Lower lobe of right lung (tissue), 2 donors: ENCODE results near the gene RYR1. TPM values are rescaled to one million over a fixed set of nuclear protein-coding genes. Genes with fewer than 3 reads are reported as not detected.

Source experiments
- ATAC-seq, 2 donors: fragments of 200-7000 bp; cut with Tn5 transposase; one replicate each; pipeline ENCODE4 v1.9.1; 2020 to 2022; ENCODE audit warnings: mild to moderate bottlenecking in 2 of 2, moderate library complexity in 2 of 2
- DNase-seq: peaks from one replicate; pipeline ENCODE4 v3.0.0-alpha.2; 2020
- H3K27ac ChIP-seq: fragments of 200-600 bp; one replicate; pipeline ENCODE4 v1.8.0; 2022
- H3K27me3 ChIP-seq: fragments of 200-600 bp; one replicate; pipeline ENCODE4 v1.8.0; 2022; ENCODE audit warnings: low read depth
- H3K36me3 ChIP-seq: fragments of 200-600 bp; one replicate; pipeline ENCODE4 v1.8.0; 2022; ENCODE audit warnings: mild to moderate bottlenecking
- H3K4me1 ChIP-seq: fragments of 200-600 bp; one replicate; pipeline ENCODE4 v1.8.0; 2022
- H3K4me3 ChIP-seq: fragments of 200-600 bp; one replicate; pipeline ENCODE4 v1.8.0; 2022; ENCODE audit warnings: mild to moderate bottlenecking
- H3K9me3 ChIP-seq: fragments of 200-600 bp; one replicate; pipeline ENCODE4 v1.8.0; 2022
- CTCF ChIP-seq: fragments of 200-600 bp; IDR thresholded peaks from one replicate; pipeline ENCODE4 v1.8.0; 2022; ENCODE audit warnings: antibody characterized with exemption, mild to moderate bottlenecking
- intact Hi-C: fragments of 100-400 bp; cut with DNase I; formaldehyde crosslinking; loops from one replicate; pipeline ENCODE4 v1.11.0; 2022
- total RNA-seq: library from RNA; stranded (reverse); fragmentation: NEBNext Ultra II Directional; extraction: Animal tissue kit (Norgen Biotek cat#: 25700); gene quantifications from one replicate; pipeline ENCODE4 v1.2.1, GENCODE V29; 2021
- donor health status: DM: no; HTN: yes; CAD: no; lungs with severe emphysema.

Gene RYR1
- total RNA-seq, 1 donor from 2014 or later: 9.2 TPM

- H3K4me3 ChIP-seq: no peak overlapping the region
- no peaks in the 10 kb centered on the region for H3K36me3 ChIP-seq
- H3K27ac ChIP-seq: no peak overlapping the region
- no peaks in the 10 kb centered on the region for H3K27me3 ChIP-seq
- H3K4me1 ChIP-seq: no peaks in the 10 kb centered on the region
- no peak for ATAC-seq
- TF ChIP-seq CTCF: no peak
- H3K9me3 ChIP-seq: no peaks in the 10 kb centered on the region
- intact Hi-C loops: no loop called here
- DNase-seq: no peak
Observed at GRCh38 chr19:38453596-38453995, 20.1 kb downstream of the RYR1 start.

GRCh38 chr19:38455031-38455430, 21.5 kb downstream of the RYR1 start:
- no peaks in the 10 kb centered on the region for H3K4me1 ChIP-seq
- no peak for ATAC-seq
- intact Hi-C loops: no loop called here
- H3K9me3 ChIP-seq: no peaks in the 10 kb centered on the region
- no peaks in the 10 kb centered on the region for H3K36me3 ChIP-seq
- no peak for TF ChIP-seq CTCF
- no peak for DNase-seq
- no peaks in the 10 kb centered on the region for H3K27me3 ChIP-seq
- no peak overlapping the region for H3K4me3 ChIP-seq
- no peak overlapping the region for H3K27ac ChIP-seq

- Histone ChIP-seq H3K9me3 (no peaks in the 10 kb centered on the region), H3K36me3 (no peaks in the 10 kb centered on the region), H3K4me3 (no peak overlapping the region), H3K27ac (no peak overlapping the region), H3K4me1 (no peaks in the 10 kb centered on the region), H3K27me3 (no peaks in the 10 kb centered on the region)
- intact Hi-C loops: no loop called here
- no peak for DNase-seq
- TF ChIP-seq CTCF: no peak
- ATAC-seq: no peak
Observed at GRCh38 chr19:38457202-38457601, 23.7 kb downstream of the RYR1 start.

- no peaks in the 10 kb centered on the region for H3K9me3 ChIP-seq
- no peak for ATAC-seq
Observed at GRCh38 chr19:38457690-38458405, 24.4 kb downstream of the RYR1 start.

GRCh38 chr19:38458991-38459390, 25.5 kb downstream of the RYR1 start:
- no peak for TF ChIP-seq CTCF
- no peak for DNase-seq
- no peaks in the 10 kb centered on the region for H3K4me1 ChIP-seq
- no peak overlapping the region for H3K27ac ChIP-seq
- intact Hi-C loops: no loop called here
- H3K9me3 ChIP-seq: no peaks in the 10 kb centered on the region
- no peak for ATAC-seq
- no peak overlapping the region for H3K4me3 ChIP-seq
- no peaks in the 10 kb centered on the region for H3K36me3 ChIP-seq
- no peaks in the 10 kb centered on the region for H3K27me3 ChIP-seq

More at GRCh38 chr19:38457690-38458405, 24.4 kb downstream of the RYR1 start:
- intact Hi-C loops: no loop called here
- Histone ChIP-seq H3K36me3 (no peaks in the 10 kb centered on the region), H3K27me3 (no peaks in the 10 kb centered on the region), H3K4me1 (no peaks in the 10 kb centered on the region), H3K4me3 (no peak overlapping the region), H3K27ac (no peak overlapping the region)
- no peak for TF ChIP-seq CTCF
- DNase-seq: no peak
